ENCODE data around the gene RALGDS. TPM values are rescaled to one million over a fixed set of nuclear protein-coding genes. Genes with fewer than 3 reads are reported as not detected.
"Not testable (repeated sequence)": the region's sequence is repeated elsewhere in the genome, so short reads cannot be mapped to it uniquely, and the experiment has no call there.

Gene RALGDS
- total RNA-seq, 1 donor from 2014 or later: 29.2 TPM

- CTCF ChIA-PET: no interaction called here
- no peak for TF ChIP-seq CTCF (IDR thresholded peaks at IDR 0.05)
- ATAC-seq (ENCODE audit: low read depth) (no peak), DNase-seq (no peak)
- Mint-ChIP-seq H3K4me3 (no peak overlapping the region), H3K27me3 (no peaks in the 10 kb centered on the region), H3K4me1 (no peaks in the 10 kb centered on the region), H3K36me3 (ENCODE audit: low read depth) (no peaks in the 10 kb centered on the region), H3K27ac (no peak overlapping the region), H3K9me3 (no peaks in the 10 kb centered on the region)
- POLR2A ChIA-PET: no interaction called here
- intact Hi-C loops (cut with micrococcal nuclease): no loop called here
Observed at GRCh38 chr9:133087429-133088145, 33.5 kb downstream of the RALGDS start.

- ChIA-PET CTCF (no interaction called here), POLR2A (no interaction called here)
- H3K9me3 Mint-ChIP-seq: no peaks in the 10 kb centered on the region
- no peak for DNase-seq
- ATAC-seq (ENCODE audit: low read depth): no peak
- intact Hi-C loops (cut with micrococcal nuclease): no loop called here
- H3K27ac Mint-ChIP-seq: no peak overlapping the region
- H3K4me1 Mint-ChIP-seq: no peaks in the 10 kb centered on the region
- no peak for TF ChIP-seq CTCF (IDR thresholded peaks at IDR 0.05)
- peaks cover under 1% of the 10 kb centered on the region for H3K27me3 Mint-ChIP-seq
- H3K36me3 Mint-ChIP-seq (ENCODE audit: low read depth): no peaks in the 10 kb centered on the region
- no peak overlapping the region for H3K4me3 Mint-ChIP-seq
Observed at GRCh38 chr9:133086894-133087293, 34.1 kb downstream of the RALGDS start.

- ATAC-seq (ENCODE audit: low read depth); CTCF ChIA-PET; H3K36me3 Mint-ChIP-seq (ENCODE audit: low read depth); H3K4me3 Mint-ChIP-seq; H3K27ac Mint-ChIP-seq; H3K4me1 Mint-ChIP-seq; H3K27me3 Mint-ChIP-seq; DNase-seq; POLR2A ChIA-PET; H3K9me3 Mint-ChIP-seq; intact Hi-C loops (cut with micrococcal nuclease): not testable (repeated sequence)
Observed at GRCh38 chr9:133086212-133086860, 34.7 kb downstream of the RALGDS start.

GRCh38 chr9:133083688-133084087, 37.4 kb downstream of the RALGDS start:
- H3K27me3 Mint-ChIP-seq; H3K36me3 Mint-ChIP-seq (ENCODE audit: low read depth); POLR2A ChIA-PET; H3K27ac Mint-ChIP-seq; DNase-seq; ATAC-seq (ENCODE audit: low read depth); H3K9me3 Mint-ChIP-seq; CTCF ChIA-PET; H3K4me3 Mint-ChIP-seq; H3K4me1 Mint-ChIP-seq; intact Hi-C loops (cut with micrococcal nuclease): not testable (repeated sequence)

- POLR2A ChIA-PET; DNase-seq; H3K9me3 Mint-ChIP-seq; intact Hi-C loops (cut with micrococcal nuclease); CTCF ChIA-PET; H3K4me3 Mint-ChIP-seq; H3K4me1 Mint-ChIP-seq; H3K27ac Mint-ChIP-seq; H3K36me3 Mint-ChIP-seq (ENCODE audit: low read depth); H3K27me3 Mint-ChIP-seq; ATAC-seq (ENCODE audit: low read depth): not testable (repeated sequence)
Observed at GRCh38 chr9:133081957-133082644, 38.9 kb downstream of the RALGDS start.

GRCh38 chr9:133080786-133081779, 40.0 kb downstream of the RALGDS start:
- ATAC-seq (ENCODE audit: low read depth); H3K36me3 Mint-ChIP-seq (ENCODE audit: low read depth); H3K27ac Mint-ChIP-seq; CTCF ChIA-PET; H3K4me3 Mint-ChIP-seq; H3K27me3 Mint-ChIP-seq; DNase-seq; H3K4me1 Mint-ChIP-seq; H3K9me3 Mint-ChIP-seq; intact Hi-C loops (cut with micrococcal nuclease); POLR2A ChIA-PET: not testable (repeated sequence)
